ENCODE data around the gene RSBN1L. TPM values are rescaled to one million over a fixed set of nuclear protein-coding genes. Genes with fewer than 3 reads are reported as not detected.

RSBN1L gene
- total RNA-seq, 4 donors from 2014 or later, result 13.7 to 26.2 (median 19.8) TPM

- H3K9me3 ChIP-seq, result peaks cover 23 to 27% of the 10 kb centered on the region in 2 donors
- no peak overlapping the region for H3K4me3 ChIP-seq
- no peaks in the 10 kb centered on the region for H3K27me3 ChIP-seq
- TF ChIP-seq POLR2AphosphoS5 (IDR thresholded peaks at IDR 0.05), result no peak
- TF ChIP-seq EP300 (IDR thresholded peaks at IDR 0.05; ENCODE audit: low read depth), result no peak
- no peak for TF ChIP-seq POLR2A (IDR thresholded peaks at IDR 0.05)
- TF ChIP-seq, protein P1, sequence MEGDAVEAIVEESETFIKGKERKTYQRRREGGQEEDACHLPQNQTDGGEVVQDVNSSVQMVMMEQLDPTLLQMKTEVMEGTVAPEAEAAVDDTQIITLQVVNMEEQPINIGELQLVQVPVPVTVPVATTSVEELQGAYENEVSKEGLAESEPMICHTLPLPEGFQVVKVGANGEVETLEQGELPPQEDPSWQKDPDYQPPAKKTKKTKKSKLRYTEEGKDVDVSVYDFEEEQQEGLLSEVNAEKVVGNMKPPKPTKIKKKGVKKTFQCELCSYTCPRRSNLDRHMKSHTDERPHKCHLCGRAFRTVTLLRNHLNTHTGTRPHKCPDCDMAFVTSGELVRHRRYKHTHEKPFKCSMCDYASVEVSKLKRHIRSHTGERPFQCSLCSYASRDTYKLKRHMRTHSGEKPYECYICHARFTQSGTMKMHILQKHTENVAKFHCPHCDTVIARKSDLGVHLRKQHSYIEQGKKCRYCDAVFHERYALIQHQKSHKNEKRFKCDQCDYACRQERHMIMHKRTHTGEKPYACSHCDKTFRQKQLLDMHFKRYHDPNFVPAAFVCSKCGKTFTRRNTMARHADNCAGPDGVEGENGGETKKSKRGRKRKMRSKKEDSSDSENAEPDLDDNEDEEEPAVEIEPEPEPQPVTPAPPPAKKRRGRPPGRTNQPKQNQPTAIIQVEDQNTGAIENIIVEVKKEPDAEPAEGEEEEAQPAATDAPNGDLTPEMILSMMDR (IDR thresholded peaks at IDR 0.05), result no peak
- peaks cover 0 to 7% (median 0%) of the 10 kb centered on the region in 4 donors for H3K4me1 ChIP-seq
- 83 to 97% methylated on average over 2 of the region's 2 CpGs for WGBS, 2 donors (ENCODE audit: low coverage in 1 of 2)
- in situ Hi-C loops (cut with MboI; ENCODE audit: low pct_ligation_motif_present in 1 of 4, low pct_unique_long_range_greater_than_20kb in 1 of 4, low sequenced_read_pairs in 3 of 4), result no loop called here
- intact Hi-C loops (cut with DNase I; ENCODE audit: low total_unique reads), result no loop called here
- no peak overlapping the region for H3K27ac ChIP-seq
- no peak for DNase-seq
- no peaks in the 10 kb centered on the region for H3K36me3 ChIP-seq
Measured at GRCh38 chr7:77823787-77824186, 127.5 kb downstream of the RSBN1L start.

DNA sequence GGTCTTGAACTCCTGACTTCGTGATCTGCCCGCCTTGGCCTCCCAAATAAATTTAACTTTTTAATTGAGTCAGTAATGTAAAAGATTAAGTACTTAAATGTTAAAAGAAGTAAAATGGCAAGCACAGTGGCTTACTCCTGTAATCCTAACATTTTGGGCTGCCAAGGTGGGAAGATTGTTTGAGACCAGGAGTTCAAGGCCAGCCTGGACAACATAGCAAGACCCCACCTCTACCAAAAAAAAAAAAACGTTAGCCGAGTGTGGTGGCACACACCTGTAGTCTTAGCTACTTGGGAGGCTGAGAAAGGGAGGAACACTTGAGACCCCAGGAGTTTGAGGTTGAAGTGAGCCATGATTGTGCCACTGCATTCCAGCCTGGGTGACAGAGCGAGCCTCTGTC is 128.4 kb downstream of the RSBN1L start:
- H3K27ac ChIP-seq, result no peak overlapping the region
- H3K4me3 ChIP-seq, result no peak overlapping the region
- no peaks in the 10 kb centered on the region for H3K36me3 ChIP-seq
- H3K4me1 ChIP-seq, result peaks cover 0 to 7% (median 0%) of the 10 kb centered on the region in 4 donors
- WGBS, 2 donors (ENCODE audit: low coverage in 1 of 2), result 96 to 100% methylated on average over 4 to 5 of the region's 5 CpGs
- no peak for DNase-seq
- in situ Hi-C loops (cut with MboI; ENCODE audit: low pct_ligation_motif_present in 1 of 4, low pct_unique_long_range_greater_than_20kb in 1 of 4, low sequenced_read_pairs in 3 of 4) (no loop called here), intact Hi-C loops (cut with DNase I; ENCODE audit: low total_unique reads) (no loop called here)
- peaks cover 23 to 24% of the 10 kb centered on the region in 2 donors for H3K9me3 ChIP-seq
- no peaks in the 10 kb centered on the region for H3K27me3 ChIP-seq
- TF ChIP-seq EP300 (IDR thresholded peaks at IDR 0.05; ENCODE audit: low read depth), result no peak
- TF ChIP-seq, protein P1 (IDR thresholded peaks at IDR 0.05), result no peak
- no peak for TF ChIP-seq POLR2AphosphoS5 (IDR thresholded peaks at IDR 0.05)
- no peak for TF ChIP-seq POLR2A (IDR thresholded peaks at IDR 0.05)

GRCh38 chr7:77825131-77825530 is 128.9 kb downstream of the RSBN1L start:
- Histone ChIP-seq H3K4me1 (peaks cover 0 to 7% (median 0%) of the 10 kb centered on the region in 4 donors), H3K27ac (no peak overlapping the region), H3K9me3 (peaks cover 19 to 23% of the 10 kb centered on the region in 2 donors), H3K36me3 (no peaks in the 10 kb centered on the region), H3K4me3 (no peak overlapping the region), H3K27me3 (no peaks in the 10 kb centered on the region)
- intact Hi-C loops (cut with DNase I; ENCODE audit: low total_unique reads) (no loop called here), in situ Hi-C loops (cut with MboI; ENCODE audit: low pct_ligation_motif_present in 1 of 4, low pct_unique_long_range_greater_than_20kb in 1 of 4, low sequenced_read_pairs in 3 of 4) (no loop called here)
- TF ChIP-seq, protein P1 (IDR thresholded peaks at IDR 0.05), result no peak
- TF ChIP-seq EP300 (IDR thresholded peaks at IDR 0.05; ENCODE audit: low read depth) (no peak), POLR2AphosphoS5 (IDR thresholded peaks at IDR 0.05) (no peak), POLR2A (IDR thresholded peaks at IDR 0.05) (no peak)
- 96 to 97% methylated on average over 3 of the region's 3 CpGs for WGBS, 2 donors (ENCODE audit: low coverage in 1 of 2)
- DNase-seq, result no peak

DNA sequence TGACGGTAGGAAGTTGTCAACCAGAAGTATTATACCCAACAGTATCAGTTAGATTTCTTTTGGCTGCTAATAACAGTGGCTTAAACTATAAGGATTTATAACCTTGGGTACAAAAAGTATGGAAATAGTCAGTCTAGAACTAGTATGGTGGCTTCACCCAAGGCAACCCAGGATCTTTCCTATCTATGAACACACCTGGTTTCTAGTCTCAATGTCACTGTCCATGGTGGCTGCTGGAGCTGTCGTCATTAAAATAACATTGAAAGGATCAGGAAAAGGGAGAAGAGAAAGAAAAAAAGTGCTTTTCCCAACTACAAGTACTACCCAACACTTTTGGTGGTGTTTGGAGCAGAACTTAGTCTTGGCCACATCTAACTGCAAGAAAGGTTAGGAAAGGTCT is 130.0 kb downstream of the RSBN1L start:
- H3K9me3 ChIP-seq, result peaks cover 7 to 11% of the 10 kb centered on the region in 2 donors
- WGBS, 2 donors (ENCODE audit: low coverage in 1 of 2), result 92 to 93% methylated on average over 2 of the region's 2 CpGs

More for the DNA sequence above, 130.0 kb downstream of the RSBN1L start:
- H3K27ac ChIP-seq, result no peak overlapping the region
- intact Hi-C loops (cut with DNase I; ENCODE audit: low total_unique reads), result no loop called here
- in situ Hi-C loops (cut with MboI; ENCODE audit: low pct_ligation_motif_present in 1 of 4, low pct_unique_long_range_greater_than_20kb in 1 of 4, low sequenced_read_pairs in 3 of 4), result no loop called here
- no peaks in the 10 kb centered on the region for H3K27me3 ChIP-seq
- H3K36me3 ChIP-seq, result no peaks in the 10 kb centered on the region
- DNase-seq, result no peak
- H3K4me3 ChIP-seq, result no peak overlapping the region
- no peak for TF ChIP-seq POLR2AphosphoS5 (IDR thresholded peaks at IDR 0.05)
- no peak for TF ChIP-seq POLR2A (IDR thresholded peaks at IDR 0.05)
- TF ChIP-seq EP300 (IDR thresholded peaks at IDR 0.05; ENCODE audit: low read depth), result no peak
- TF ChIP-seq, protein P1 (IDR thresholded peaks at IDR 0.05), result no peak
- peaks cover 0 to 7% (median 0%) of the 10 kb centered on the region in 4 donors for H3K4me1 ChIP-seq

Data from transverse colon (tissue), 4 donors.